Neural progenitor cell (in vitro differentiated cells): ENCODE results near the gene HSP90AB1.

ENCODE experiments used
- EZH2 ChIP-seq: fragments of 200-600 bp; sonication (generic); IDR thresholded peaks from 2 replicates; pipeline ENCODE4 v1.6.1; 2017; ENCODE audit warnings: antibody characterized with exemption, mild to moderate bottlenecking, moderate library complexity
- EZH2phosphoT487 ChIP-seq: fragments of 200-600 bp; sonication (generic); IDR thresholded peaks from 2 replicates; pipeline ENCODE4 v1.6.1; 2017; ENCODE audit warnings: antibody characterized with exemption
- TF ChIP-seq, protein P1 (sequence below): fragments of 200-600 bp; sonication (generic); IDR thresholded peaks from 2 replicates; pipeline ENCODE4 v1.5.1; 2017; ENCODE audit warnings: antibody characterized with exemption, mild to moderate bottlenecking

DNA sequence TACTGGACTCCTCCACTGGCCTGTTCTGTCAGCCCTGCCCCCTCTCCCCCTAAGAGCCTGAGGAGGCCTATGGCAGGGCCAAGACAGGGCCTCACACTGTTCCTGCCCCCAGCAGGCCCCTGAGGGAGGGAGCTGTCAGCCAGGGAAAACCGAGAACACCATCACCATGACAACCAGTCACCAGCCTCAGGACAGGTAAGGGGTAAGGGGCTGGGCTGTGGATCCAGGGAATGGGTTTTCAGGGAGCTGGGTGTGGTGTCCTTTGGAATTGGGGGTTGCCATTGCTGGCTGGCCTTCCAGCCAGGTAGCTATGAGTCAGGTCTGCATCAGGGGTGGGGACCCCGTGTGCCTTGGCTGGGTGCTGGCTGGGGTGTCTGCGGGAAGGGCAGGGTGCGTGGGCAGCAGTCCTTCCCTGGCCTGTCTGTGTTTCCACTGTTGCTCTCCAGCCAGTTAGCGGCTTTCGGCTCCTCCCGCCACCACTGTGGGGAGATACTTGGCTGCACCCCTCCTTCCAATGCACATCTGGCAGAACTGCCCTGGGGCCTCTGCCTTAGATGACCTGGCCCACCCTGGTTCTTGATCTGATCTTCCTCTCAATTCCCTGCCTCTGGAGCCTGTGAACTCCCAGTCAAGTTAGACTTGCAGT is 19.6 kb upstream of the HSP90AB1 start:
- no peak for TF ChIP-seq EZH2
- TF ChIP-seq, protein P1, sequence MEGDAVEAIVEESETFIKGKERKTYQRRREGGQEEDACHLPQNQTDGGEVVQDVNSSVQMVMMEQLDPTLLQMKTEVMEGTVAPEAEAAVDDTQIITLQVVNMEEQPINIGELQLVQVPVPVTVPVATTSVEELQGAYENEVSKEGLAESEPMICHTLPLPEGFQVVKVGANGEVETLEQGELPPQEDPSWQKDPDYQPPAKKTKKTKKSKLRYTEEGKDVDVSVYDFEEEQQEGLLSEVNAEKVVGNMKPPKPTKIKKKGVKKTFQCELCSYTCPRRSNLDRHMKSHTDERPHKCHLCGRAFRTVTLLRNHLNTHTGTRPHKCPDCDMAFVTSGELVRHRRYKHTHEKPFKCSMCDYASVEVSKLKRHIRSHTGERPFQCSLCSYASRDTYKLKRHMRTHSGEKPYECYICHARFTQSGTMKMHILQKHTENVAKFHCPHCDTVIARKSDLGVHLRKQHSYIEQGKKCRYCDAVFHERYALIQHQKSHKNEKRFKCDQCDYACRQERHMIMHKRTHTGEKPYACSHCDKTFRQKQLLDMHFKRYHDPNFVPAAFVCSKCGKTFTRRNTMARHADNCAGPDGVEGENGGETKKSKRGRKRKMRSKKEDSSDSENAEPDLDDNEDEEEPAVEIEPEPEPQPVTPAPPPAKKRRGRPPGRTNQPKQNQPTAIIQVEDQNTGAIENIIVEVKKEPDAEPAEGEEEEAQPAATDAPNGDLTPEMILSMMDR: no peak
- TF ChIP-seq EZH2phosphoT487: no peak
